Fibroblast of skin of right quadriceps (primary cell): Measurements from ENCODE around the gene PPP1R13B.
"Not testable (repeated sequence)": the region's sequence is repeated elsewhere in the genome, so short reads cannot be mapped to it uniquely, and the experiment has no call there.

ENCODE experiments used
- DNase-seq: peaks from one replicate; pipeline ENCODE4 v3.0.0-alpha.2; 2013

The PPP1R13B gene, protein sequence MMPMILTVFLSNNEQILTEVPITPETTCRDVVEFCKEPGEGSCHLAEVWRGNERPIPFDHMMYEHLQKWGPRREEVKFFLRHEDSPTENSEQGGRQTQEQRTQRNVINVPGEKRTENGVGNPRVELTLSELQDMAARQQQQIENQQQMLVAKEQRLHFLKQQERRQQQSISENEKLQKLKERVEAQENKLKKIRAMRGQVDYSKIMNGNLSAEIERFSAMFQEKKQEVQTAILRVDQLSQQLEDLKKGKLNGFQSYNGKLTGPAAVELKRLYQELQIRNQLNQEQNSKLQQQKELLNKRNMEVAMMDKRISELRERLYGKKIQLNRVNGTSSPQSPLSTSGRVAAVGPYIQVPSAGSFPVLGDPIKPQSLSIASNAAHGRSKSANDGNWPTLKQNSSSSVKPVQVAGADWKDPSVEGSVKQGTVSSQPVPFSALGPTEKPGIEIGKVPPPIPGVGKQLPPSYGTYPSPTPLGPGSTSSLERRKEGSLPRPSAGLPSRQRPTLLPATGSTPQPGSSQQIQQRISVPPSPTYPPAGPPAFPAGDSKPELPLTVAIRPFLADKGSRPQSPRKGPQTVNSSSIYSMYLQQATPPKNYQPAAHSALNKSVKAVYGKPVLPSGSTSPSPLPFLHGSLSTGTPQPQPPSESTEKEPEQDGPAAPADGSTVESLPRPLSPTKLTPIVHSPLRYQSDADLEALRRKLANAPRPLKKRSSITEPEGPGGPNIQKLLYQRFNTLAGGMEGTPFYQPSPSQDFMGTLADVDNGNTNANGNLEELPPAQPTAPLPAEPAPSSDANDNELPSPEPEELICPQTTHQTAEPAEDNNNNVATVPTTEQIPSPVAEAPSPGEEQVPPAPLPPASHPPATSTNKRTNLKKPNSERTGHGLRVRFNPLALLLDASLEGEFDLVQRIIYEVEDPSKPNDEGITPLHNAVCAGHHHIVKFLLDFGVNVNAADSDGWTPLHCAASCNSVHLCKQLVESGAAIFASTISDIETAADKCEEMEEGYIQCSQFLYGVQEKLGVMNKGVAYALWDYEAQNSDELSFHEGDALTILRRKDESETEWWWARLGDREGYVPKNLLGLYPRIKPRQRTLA

DNA sequence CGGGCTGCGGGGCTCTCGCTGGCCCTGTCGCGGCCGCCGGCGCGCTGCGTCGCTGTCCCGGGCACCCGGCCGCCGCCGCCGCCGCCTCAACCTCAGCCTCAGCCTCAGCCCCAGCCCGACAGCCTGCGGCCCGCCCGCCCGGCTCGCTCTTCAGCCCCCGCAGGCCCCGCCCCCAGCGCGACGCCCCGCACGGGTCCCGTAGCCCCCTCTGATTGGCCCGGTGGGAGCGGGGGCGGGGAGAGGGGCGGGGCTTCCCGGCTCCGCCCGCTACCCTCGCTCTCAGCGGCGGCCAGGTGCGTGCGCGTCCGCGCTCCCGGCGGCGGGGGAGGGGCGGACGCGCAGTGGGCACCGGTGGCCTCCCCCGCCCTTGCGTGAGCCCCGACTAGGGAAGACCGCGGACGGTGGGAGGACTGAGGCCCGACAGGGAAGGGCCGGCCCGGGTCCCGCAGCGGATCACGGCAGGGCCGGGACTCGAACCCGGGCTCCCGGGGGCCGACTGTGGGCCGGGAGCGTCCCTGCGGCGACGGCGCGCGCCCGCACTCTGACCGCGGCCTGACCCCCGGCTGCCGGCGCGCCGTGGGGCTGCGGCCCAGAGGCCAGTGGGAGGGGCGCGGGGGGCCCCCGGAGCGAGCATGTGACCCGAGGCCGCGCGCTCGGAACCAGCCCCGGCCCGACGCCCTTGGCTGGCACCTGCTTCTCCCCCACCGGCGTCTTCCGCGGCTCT is at the start of gene PPP1R13B:
TSS of gene PPP1R13B (minus strand) at position 125 of the 724 bp plus-strand sequence. CDS start 268 bp downstream, outside the sequence.
- peak; percentile 82 for DNase-seq

DNA sequence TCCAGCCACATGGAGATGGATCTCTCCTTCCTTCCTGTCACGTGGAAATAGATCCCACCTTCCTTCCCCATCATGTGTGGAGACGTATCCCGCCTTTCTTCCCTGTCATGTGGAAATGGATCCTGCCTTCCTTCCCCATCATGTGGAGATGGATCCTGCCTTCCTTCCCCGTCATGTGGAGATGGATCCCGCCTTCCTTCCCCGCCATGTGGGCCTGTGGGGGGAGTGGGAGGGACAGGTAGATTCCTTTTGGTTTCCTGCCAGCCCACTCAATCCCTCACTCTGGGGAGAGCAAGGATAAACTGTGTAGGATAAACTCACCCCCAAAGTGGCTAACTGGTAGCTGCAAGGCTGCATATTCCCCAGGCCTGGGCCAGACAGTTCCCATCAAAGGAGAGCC is 49.2 kb upstream of the PPP1R13B start:
- no peak for DNase-seq

DNA sequence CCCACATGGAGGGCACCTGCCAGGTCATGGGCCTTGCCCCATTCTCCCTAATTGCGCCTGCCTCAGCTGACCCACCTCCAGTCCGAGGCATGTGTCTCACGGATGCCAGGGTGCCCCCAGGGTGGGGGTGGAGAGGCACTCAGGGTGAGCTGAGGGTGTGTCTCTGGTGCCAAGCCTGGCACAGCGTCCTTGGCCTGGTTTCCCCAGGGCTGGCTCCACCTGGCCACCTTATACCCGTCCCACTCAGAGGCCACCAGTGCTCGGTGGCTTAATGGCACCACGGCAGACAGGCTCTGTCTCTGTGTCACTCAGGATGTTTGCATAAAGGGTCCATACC is 47.3 kb upstream of the PPP1R13B start:
- no peak for DNase-seq

DNA sequence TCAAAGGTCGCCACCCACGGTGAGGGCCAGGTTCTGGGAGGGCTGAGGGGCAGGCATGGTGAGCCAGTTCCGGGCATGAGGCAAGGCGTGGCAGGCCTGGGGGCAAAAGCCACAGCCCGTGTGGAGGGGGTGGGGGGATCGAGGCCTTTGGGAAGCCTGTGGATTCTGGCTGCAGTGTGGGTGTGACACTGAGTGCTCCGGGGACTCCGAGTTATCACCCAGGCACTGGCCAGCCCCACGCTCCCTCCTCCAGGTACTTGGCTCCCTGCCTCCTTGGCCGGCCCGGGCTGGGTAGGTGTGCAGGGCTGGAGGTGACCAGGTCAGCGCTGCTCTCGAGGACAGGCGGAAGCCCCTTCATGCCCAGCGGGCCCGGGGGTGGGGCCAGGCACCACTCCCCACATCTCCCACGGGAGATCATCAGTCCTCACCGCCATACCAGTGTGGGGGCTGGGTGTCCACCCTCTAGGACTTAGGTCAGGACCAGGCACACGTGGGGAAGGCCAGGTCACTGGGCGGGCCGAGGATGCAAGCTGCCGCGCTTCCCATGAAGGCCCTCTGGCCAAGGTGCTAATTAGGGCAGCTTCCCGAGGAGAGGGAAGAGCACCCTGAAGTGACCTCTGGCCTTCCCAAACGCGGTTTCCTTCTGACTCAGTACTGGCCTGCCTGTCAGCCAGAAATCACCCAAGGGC is 46.8 kb upstream of the PPP1R13B start:
- DNase-seq: no peak

DNA sequence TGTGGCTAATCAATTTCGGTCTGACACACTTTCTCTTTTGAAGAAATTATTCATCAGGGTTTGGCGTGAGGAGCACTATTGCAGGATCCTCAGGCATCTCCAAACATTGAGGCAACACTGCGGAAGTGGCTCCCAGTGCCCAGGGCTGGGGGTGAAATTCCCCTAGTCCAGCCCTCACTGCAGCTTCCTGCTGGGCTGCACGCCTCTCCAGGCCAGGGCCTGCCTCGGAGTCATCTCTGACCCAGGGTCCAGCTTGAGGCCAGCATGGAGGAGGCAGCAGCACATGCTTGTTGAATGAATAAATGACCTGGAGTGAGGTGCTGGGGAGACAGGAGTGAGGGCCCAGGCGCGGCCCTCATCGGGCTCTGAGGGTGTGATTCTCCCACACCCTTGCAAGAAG is 44.9 kb upstream of the PPP1R13B start:
- DNase-seq: no peak

DNA sequence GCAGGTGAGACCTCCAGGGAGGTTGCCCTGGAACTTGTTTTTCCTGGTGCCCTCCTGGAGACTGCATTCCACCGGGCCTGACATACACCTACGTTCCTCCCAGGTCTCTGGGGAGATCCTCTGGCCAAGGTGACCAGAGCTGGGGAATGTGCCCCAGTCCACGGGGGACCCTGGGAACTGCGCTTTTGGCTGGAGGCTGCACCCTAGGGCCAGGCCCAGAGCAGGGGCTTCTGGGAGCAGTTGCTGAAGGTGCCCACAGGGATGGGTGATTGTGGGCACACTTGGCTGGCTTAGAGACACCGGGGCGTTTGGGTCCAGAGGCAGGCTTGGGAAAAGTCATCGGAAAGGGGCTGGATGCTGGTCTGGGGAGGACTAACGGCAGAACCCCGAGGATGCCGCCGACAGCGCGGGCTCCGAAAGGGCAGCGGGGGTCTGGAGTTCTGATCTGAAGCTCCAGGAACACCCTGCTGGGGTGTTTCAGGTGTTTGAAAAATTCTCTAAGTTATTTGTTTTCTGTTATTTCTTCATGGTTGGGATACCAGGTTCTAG is 44.4 kb upstream of the PPP1R13B start:
- DNase-seq: no peak

DNA sequence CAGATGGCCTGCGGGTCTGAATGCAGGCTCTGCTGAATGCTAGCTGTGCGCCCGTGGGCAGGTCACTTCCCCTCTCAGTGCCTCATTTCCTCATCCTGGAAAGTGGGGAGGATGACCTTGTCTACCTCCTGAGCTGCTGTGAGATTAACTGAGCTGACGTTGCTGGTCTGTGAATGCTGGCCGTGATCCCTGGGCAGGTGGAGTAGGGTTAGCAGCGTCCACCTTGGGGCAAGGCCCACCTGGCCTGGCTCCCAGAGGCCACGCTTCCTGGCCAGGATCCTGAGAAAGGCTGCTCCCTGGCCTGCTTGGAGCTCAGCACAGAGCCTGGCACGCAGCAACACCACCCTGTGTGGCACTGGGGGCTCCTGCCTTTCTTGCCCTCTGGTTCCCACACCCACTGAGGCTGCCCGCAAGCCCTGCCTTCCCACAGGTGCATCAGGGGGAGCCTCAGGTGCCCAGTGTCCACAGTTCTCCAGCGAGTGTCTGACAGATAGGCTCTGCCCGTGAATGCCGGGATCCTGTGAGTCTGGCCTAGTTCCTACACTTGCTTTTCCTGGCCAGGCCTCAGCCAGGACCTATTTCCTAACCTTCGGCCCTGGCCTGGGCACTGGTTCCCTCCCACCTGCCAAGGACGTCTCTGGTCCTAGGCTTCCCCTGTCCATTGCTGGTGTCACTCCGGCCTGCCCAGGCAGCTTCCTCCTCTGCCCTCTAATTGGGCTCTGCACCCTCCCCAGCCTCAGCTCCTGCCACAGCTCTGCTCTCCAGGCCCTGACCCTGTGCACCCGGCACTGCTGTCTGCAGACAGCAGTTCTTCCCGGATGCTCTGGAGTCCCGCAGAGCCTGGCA is 43.7 kb upstream of the PPP1R13B start:
- DNase-seq: no peak

DNA sequence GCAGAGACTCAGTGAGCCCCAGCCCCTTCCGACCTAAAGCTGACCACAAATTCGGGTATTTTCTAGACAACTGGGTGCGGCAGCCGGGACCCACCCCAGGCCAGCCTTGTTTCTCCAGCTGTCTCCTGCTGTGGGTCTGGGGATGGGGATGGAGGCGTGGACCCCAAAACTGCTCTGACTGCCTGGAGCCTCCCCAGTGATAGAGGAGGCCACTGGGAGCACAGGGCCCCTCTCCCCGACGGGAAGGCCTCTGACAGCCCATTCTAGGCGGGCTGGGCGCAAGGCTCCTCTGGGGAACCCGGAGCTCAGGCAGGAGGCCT is 42.6 kb upstream of the PPP1R13B start:
- DNase-seq: no peak

DNA sequence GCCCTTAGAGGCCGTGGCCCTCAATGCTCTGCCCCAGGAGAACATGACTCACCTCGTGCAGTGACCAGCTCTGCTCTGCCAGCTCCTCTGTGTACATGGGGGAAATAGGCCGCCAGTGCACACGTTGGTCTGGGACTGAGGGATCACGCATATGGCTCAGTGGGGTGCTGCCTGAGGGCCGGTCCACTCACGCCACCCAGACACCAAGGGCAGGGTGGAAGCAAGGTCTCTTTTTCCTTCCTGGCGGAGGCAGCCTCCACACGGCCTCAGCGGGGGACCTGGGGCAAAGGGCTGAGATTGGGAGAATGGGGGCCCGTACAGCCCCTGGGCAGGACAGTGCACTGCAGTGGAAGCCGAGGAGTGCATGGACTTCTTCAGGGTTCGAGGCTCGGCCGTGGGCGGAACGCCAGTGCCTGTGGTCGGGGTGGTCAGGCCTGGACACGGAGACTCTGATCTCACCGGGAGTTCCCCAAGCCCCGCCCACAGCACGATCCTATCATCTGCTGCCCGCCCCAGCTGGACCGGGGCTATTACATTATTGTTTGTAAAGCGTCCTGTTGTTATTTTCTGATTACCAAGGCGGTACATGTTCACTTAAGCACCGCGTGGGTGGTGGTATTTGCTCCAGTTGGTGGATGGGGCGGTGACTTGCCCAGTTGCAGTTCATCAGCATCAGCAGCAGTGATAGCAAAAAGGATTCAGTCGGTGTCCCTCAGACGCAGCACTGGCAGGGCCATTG is 42.1 kb upstream of the PPP1R13B start:
- no peak for DNase-seq

DNA sequence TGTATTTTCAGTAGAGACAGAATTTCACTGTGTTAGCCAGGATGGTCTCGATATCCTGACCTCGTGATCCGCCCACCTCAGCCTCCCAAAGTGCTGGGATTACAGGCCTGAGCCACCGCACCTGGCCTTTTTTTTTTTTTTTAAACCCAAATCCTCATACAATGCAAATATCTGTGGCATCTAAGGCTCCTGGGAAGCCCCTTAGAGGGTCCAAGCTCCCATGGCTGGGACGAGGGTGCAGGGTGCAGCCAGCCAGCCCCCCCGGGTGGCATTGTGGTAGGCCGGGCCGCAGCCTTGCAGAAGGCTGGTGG is 41.6 kb upstream of the PPP1R13B start:
- DNase-seq: not testable (repeated sequence)

DNA sequence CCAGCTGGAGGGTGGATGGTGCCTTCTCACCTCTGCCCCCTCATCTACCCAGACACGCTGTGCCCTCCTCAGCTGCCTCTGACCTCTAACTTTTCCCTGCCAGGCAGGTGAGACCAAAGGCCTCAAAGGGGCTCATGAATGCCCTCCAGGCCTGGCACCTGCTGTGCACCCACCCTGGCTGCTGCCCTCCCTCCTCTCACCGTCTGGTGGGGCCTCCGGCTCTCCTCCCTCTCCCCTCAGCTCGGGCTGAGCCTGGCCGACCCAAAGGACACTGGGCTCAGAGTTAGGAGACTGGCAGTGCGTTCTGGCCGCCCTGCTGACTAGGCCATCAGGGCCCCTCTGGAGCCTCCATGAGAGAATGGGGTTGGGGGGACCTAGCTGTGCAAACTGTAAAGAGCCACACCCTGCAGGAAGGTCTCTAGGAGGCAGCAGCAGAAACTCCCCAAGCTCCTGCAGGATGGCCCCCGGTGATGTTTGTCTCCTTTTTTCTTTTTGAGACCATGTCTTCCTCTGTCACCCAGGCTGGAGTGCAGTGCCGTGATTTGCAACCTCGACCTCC is 40.3 kb upstream of the PPP1R13B start:
- DNase-seq: no peak

DNA sequence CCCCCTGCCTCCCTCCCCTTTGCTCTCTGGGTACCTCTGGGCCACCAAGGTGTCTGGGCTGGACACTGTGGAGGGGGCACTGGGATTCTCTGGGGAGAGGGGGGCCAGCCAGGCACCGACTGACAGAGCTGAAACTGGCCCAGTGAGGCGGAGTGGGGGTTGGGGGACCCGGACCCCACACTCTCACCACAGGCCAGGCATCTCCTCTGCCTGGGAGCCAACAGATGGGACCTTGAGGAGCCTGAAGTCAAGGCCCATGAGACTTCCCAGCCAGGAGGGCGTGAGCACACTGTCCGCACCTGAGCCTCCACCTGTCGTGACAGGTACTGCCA is 39.8 kb upstream of the PPP1R13B start:
- no peak for DNase-seq

DNA sequence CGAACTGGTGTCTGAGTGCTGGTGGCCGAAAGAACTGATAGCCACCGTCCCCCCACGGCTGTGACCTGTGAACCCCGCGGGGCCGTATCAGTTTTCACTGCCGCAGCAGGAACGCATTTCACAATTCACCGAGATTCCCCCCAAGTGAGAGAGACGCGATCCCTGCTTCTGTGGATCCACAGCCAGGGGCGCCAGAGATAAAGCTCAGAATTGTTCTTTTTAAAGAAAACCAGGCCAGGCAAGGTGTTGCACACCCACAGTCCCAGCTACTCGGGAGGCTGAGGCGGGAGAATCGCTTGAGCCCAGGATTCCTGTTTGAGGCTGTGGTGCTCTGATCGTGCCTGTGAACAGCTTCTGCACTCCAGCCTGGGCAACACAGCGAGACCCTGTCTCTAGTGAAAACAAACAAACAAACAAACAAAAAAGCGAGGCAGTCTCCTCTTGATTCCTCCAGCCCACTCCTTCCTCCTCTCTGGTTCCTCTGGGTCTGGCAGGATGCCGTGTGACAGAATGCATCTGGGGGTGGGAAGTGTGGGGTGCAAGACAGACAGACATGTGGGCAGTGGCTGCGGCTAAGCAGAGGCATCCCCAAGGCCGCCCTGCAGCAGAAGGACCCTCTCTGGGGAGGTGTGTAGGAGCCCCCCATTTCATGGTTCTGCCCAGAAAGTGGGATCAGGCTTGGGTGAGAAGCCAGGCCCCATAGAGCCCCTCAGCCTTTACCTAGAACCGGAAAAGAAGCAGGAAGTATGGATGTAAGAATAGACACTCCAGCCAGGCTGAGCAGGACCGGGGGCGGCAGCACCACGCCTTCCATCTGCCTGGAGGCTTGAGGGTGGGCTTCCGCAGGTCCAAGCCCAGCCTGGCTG is 39.2 kb upstream of the PPP1R13B start:
- no peak for DNase-seq

DNA sequence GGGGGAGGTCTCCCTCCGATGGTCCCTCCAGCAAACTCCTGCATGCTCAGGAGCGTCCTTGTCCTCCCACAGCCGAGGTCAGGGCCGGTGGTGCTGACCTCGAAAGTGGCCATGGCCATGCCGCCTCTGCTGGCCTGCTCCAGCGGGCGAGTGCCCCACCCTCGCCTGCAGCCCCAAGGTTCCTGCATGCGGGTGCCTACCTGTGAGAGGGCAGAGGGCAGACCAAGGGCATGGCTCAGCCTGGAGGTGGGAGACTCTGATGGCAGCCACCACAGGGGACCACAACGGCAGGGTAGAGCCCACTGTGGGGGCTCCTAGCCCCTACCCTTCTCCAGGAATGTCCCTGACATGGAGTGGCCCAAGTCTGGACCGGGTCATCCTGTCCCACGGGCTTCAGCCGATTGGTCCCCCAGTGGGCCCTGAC is 38.1 kb upstream of the PPP1R13B start:
- DNase-seq: no peak

DNA sequence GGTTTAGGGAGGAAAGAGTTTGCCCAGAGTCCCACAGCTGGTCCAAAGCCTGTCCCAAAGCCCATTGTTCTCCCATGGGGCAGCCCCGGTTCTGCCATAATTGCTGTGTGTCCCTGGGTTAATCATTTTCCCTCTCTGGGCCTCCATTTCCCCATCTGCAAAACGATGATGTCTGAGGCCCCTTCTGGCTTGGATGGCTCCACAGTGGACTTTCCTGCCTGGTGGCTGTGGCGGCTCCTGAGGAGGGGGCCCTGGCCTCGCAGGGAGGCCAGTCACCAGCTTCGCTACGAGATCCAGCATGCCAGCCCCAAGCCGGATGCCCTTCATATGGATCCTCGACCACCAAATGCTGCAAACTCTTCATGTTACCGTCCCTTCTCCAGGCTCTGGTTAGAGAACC is 37.5 kb upstream of the PPP1R13B start:
- DNase-seq: no peak

DNA sequence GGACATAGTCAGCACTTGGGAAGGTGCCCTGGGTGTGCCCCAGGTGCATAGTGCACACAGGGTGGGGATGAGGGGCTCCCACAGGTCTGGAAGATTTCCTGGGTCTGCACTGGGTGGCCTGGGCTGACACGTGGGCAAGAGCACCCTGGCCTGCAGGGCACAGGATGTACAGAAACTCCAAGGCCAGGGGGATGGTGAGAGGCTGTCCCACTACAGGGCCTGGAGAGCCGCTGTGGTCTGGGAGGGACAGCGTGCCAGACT is 35.8 kb upstream of the PPP1R13B start:
- no peak for DNase-seq

DNA sequence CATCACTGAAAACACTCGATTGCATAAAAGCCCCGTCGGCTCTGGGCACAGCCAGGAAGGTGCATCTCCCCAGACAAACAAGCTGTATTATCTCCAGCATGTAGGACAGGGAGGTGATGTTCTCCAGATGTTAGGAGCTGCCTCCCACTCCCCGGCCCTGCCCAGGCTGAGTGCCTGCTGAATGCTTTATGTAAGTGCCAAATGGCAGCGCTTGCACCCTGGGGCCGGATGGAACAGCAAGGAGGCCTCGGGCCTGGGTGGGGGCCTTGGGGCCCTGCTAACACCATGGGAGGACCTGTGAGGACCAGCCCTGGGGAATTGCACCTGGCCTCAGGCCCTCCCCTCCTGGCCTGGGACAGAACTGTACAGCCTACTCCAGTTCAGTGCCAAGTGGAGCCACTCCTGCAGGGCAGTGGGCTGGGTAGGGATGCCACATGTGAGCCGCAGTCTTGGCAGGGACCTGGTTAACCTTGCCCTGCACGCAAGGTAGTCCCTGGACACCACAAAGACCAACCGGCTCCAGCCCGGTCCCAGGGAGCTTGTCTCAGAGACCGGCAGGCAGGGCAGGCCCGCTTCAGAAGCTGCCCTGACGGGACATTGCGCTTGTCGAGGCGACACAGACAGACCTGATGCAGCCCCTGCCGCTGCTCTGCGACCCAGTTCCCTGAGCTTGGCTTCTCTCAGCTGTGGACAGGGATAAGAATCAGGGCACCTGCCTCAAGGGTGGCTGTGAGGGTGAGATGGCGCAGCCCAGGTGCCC is 35.3 kb upstream of the PPP1R13B start:
- DNase-seq: no peak

DNA sequence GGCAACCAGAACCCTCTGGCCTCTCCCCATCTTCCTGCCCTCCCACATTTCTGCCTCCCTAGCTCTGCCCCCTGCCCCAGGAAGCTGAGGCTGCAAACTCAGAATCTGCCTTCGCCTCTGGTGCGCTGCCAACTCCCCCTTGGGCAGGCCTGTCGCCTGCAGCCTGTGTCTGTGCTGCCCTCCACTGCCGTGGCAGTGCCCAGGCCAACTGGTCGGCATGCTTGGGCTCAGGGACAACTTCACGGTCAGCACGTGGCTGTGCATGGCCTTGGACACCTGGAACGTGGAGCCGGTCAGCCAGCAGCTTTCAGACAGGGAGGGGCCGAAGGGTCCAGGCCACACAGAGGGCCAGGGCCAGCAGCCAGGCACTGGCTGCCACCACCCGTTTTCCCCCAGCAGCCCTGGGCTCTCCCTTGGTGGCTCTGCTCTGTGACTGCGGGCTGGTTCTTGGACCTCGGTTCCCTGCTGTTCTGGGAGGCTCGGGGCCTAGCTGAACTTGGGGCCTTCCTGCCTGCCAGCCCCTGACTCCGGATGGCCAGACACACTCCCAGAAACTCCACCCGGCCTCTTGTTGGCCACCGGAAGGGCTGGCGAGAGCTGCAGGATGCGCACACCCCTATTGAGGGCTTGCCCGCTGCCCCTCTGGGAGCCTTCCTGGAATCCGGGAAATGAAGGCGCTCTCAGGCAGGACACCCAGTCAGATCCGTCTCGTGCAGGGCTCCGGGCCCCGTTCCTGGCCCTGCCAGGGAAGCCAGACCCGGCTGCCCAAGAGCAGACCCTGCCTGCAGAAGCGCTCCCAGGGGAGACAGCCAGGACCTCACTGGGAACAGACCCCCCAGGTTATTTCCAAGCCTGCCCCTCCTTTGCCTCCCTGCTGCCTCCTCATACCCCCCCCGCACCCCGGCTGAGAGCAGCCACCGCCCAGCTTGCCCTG is 34.2 kb upstream of the PPP1R13B start:
- no peak for DNase-seq
